GM12874 (cell line): Measurements from ENCODE around the gene GNB5.

ENCODE experiments used
- TF ChIP-seq, protein P1 (sequence below): IDR thresholded peaks from 2 replicates; pipeline ENCODE4 v1.5.1; 2011; ENCODE audit warnings: low read depth, mild to moderate bottlenecking, control low read depth, low read length, moderate library complexity; ENCODE audit not compliant: insufficient read depth

Gene GNB5

DNA sequence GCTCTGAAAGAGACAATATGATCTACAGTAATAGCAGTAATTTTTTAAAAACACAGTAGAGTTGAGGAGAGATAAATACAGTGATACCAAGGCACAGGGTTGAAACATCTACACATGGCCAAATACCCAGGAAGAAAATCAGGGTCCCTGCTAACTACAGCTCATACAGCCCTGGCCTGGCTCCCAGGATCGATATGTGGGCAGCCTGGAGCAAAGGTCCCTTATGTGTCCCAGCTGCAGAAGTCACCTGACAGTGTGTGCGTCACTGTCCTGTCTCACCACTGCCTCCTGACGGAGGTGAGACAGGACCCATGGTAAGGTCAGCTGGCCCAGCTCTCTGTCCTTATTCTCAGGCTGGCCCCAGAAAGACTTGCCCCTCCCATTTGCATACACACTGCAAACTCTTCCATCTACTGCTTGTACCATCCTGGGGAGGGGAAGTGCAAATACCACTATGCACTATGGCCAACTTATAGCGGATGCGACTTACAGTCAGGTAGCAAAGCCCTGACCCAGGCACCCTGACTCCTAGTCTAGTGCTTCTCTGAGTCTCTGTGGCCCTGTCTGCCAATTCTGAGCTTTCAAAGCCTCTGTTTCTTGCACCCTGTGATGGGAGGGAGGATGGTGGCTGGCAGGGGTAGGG is 56.6 kb downstream of the GNB5 start:
- TF ChIP-seq, protein P1, sequence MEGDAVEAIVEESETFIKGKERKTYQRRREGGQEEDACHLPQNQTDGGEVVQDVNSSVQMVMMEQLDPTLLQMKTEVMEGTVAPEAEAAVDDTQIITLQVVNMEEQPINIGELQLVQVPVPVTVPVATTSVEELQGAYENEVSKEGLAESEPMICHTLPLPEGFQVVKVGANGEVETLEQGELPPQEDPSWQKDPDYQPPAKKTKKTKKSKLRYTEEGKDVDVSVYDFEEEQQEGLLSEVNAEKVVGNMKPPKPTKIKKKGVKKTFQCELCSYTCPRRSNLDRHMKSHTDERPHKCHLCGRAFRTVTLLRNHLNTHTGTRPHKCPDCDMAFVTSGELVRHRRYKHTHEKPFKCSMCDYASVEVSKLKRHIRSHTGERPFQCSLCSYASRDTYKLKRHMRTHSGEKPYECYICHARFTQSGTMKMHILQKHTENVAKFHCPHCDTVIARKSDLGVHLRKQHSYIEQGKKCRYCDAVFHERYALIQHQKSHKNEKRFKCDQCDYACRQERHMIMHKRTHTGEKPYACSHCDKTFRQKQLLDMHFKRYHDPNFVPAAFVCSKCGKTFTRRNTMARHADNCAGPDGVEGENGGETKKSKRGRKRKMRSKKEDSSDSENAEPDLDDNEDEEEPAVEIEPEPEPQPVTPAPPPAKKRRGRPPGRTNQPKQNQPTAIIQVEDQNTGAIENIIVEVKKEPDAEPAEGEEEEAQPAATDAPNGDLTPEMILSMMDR: no peak

DNA sequence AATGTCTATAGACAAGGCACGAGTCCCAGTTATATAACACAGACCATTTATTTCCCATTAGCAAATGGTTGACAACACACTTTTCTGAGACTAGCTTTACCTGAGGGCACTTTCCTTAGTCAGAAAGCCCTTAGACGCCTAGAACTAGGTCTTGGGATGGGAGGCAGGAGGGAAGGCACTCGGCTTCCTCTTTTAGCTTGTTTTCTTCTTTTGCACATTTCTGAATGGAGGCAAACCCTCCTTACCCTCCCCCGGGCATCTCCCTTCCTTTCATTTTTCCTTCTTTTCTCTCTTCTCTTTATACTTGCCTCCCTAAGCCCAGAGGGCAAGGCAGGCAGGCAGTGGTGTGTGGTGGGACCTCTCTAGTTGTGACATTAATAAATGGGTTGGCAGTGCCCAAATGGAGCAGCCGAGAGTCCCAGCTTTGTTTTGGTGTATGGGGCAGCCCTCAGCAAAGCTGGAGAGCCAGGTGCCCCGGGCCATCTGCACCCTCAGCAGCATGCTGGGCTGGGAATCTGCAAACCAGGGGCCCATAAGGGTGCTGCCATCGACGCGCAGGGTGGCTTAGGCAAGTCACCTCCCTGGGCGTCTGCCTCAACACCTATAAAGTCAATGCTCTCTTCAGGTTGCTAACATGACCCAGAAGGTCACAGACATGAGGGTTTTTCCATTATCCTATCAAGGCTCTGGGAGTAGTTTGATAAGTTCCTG is 57.5 kb downstream of the GNB5 start:
- TF ChIP-seq, protein P1: no peak

DNA sequence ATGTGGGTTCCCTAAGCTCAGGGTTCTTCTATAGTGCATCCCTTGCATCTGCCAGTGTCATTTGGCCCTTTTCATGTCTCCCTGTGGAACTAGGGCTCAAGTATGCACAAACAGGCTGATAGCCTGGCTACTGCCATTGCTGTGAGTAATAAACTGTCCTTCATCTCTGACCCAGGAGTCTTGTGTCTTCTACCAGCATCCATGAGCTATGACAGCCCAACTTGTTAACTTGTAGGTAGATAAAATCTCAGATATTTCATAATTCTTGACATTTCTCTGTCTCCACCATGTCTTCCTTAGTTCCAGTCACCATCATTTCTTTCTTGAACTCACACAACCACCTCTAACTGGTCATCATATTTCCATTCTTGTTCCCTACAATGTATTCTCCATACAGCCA is 59.1 kb downstream of the GNB5 start:
- TF ChIP-seq, protein P1: no peak

DNA sequence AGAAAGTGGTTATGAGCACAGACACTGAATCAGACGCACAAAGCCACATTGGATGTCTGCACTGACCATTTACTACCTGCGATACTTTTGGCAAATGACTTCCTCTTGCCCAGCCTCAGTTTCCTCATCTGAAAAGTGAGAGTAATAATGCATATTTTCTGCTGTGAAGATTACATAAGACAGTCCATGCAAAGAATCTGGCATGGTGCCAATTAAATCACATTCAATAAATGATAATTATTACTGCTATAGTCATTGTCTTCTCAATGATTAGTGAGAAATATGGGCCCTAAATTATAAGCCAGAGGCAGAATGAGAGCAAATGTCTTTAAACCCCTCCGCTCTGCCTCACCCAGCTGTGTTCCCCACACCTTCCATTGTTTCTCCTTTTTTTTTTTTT is 62.6 kb downstream of the GNB5 start:
- TF ChIP-seq, protein P1: no peak

DNA sequence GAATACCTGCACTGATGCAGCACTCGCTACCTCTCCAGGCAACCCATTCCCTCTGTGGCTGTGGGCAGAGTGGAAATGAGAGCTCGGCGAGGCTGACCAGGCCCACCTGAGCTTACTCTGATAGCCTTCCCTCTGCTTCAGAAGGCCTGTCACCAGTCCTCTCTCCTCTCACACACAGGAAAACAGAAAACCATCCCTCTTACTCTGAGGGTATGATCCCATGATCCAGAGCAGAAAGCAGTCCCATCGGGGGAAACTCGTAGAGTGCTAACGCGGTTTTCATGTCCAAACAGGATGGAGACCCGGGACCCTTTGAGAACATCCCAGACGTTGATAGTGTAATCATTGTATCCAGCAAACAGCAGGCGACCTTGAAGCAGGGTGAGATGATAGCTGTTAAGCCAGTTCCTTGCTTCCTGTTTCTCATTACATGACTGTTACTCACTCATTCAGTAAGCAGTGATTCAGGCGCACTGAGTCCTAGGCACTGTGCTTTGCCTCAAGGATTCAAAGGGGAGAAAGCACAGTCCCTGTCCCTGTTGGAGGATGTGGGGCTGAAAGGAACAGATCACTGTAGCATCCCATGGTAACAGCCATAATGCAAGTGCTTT is 66.8 kb downstream of the GNB5 start:
- TF ChIP-seq, protein P1: no peak

DNA sequence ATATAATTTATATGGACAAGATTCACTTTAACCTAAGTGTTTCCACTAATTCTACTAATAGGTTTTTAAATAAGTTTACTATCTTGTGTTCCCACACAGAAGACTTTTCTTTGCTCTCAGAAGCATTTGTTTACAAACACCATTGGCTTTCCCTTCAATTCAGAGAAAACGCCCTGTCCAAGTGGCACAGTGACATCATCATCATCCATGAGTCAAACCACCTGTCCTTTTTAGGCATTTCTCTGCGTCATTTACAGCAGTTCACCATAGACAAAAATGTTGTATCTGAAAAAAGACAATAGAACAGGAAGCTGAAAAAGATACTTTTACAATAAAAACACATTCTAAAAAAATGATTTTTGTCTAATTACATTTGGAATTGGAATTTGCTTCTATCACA is 69.3 kb downstream of the GNB5 start:
- TF ChIP-seq, protein P1: no peak

DNA sequence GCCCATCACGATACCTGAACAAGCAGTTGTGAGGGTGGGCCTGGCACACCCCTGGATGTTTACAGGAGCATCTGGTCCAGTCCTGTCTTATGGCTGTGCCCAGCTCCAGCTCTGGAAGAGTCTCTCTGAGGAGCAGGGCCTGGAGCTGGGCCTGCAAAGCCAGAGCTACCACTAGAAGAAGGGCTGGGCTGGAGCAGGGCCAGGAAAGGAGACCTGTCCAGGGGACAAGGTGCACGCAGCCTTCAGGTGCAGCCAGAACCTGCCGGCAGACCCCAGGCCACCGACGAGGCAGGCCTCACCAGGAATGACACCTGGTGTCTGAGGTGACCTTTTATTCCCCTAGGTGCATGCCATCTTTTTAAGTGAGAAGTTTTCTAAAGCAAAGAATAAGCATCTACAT is 70.2 kb downstream of the GNB5 start:
- TF ChIP-seq, protein P1: no peak
